HepG2 (cell line): ENCODE results near the gene ZMIZ1. TPM values are rescaled to one million over a fixed set of nuclear protein-coding genes. Genes with fewer than 3 reads are reported as not detected.
A peak's percentile ranks its signal among the peaks of the same experiment; 100 is the strongest.

Experiments
- AGO2 ChIP-seq: fragments of 200-400 bp; formaldehyde crosslinking; optimal IDR thresholded peaks from 2 replicates; pipeline ENCODE3; 2017; ENCODE audit warnings: mild to moderate bottlenecking, low read depth, low read length, moderate library complexity
- ASH2L ChIP-seq: fragments of 300-600, 200-600 bp; sonication (generic); IDR thresholded peaks from 2 replicates; pipeline ENCODE4 v1.7.0; 2017; ENCODE audit warnings: low read depth, mild to moderate bottlenecking, moderate library complexity, mixed read lengths, low read length; ENCODE audit not compliant: insufficient read length
- CCAR2 ChIP-seq: fragments of 200-400 bp; formaldehyde crosslinking; optimal IDR thresholded peaks from 2 replicates; pipeline ENCODE3; 2018; ENCODE audit warnings: low read depth, mild to moderate bottlenecking, low read length, moderate library complexity
- ELF4 ChIP-seq: sonication (generic); formaldehyde crosslinking; IDR thresholded peaks from 2 replicates; pipeline ENCODE4 v1.5.0; 2020; ENCODE audit warnings: missing genetic modification reagents, mild to moderate bottlenecking, moderate library complexity, borderline replicate concordance
- HMGA1 ChIP-seq: sonication (generic); formaldehyde crosslinking; conservative IDR thresholded peaks from 2 replicates; pipeline ENCODE4 v1.4.0; 2020; ENCODE audit warnings: missing genetic modification reagents
- KDM3A ChIP-seq: IDR thresholded peaks from 2 replicates; pipeline ENCODE4 v1.6.1; 2018; ENCODE audit warnings: low read depth, missing compliant biosample characterization
- SRSF1 ChIP-seq: fragments of 200-400 bp; formaldehyde crosslinking; optimal IDR thresholded peaks from 2 replicates; pipeline ENCODE3; 2017; ENCODE audit warnings: mild to moderate bottlenecking, low read depth, low read length, moderate library complexity
- THAP9 ChIP-seq: sonication (generic); formaldehyde crosslinking; IDR thresholded peaks from 2 replicates; pipeline ENCODE4; 2020; ENCODE audit warnings: missing genetic modification reagents, mild to moderate bottlenecking, borderline replicate concordance
- UBTF ChIP-seq: sonication (generic); formaldehyde crosslinking; IDR thresholded peaks from 2 replicates; pipeline ENCODE4 v1.4.0; 2020; ENCODE audit warnings: mild to moderate bottlenecking, missing genetic modification reagents
- ZNF605 ChIP-seq: sonication (generic); formaldehyde crosslinking; IDR thresholded peaks from 2 replicates; pipeline ENCODE4 v1.8.0; 2022; ENCODE audit warnings: mild to moderate bottlenecking, missing genetic modification reagents
- polyA plus RNA-seq, 8 experiments: library from polyadenylated mRNA; depleted of rRNA in 3 of 8; stranded (reverse) in 7 of 8; unstranded in 1 of 8; fragments of >200 nt; fragmentation: Illumina TruSeq in 4 of 8; extraction: Trizol in 4 of 8; gene quantifications; 2 replicates each; pipeline versions ENCODE4 v1.2.1 to v1.2.3, GENCODE V29; 2011 to 2016; ENCODE audit warnings: low read depth in 4 of 8, missing spikeins in 1 of 8, mixed read lengths in 1 of 8; ENCODE audit not compliant: insufficient read depth in 1 of 8
- total RNA-seq, 5 experiments: library from RNA; depleted of rRNA; stranded (reverse); fragments of >200 nt; fragmentation: Illumina TruSeq; extraction: Trizol; gene quantifications; 2 replicates each; pipeline ENCODE4 v1.2.3, GENCODE V29; 2016; ENCODE audit warnings: low read depth in 1 of 5
- TF ChIP-seq, protein P1 (sequence below): sonication (generic); formaldehyde crosslinking; IDR thresholded peaks from 2 replicates; pipeline ENCODE4 v1.4.0; 2020; ENCODE audit warnings: missing genetic modification reagents
- TF ChIP-seq, protein P2 (sequence below): sonication (generic); formaldehyde crosslinking; IDR thresholded peaks from 2 replicates; pipeline ENCODE4 v1.4.0; 2020; ENCODE audit warnings: missing genetic modification reagents
- TF ChIP-seq, protein P3 (sequence below), 2 experiments: IDR thresholded peaks; 2 replicates each; pipeline ENCODE4 v1.6.1; 2011 to 2012; ENCODE audit warnings: low read length in 2 of 2, borderline replicate concordance in 1 of 2, low read depth in 1 of 2, mild to moderate bottlenecking in 1 of 2, moderate library complexity in 1 of 2
- TF ChIP-seq, protein P4 (sequence below): sonication (generic); formaldehyde crosslinking; IDR thresholded peaks from 2 replicates; pipeline ENCODE4 v1.4.0; 2020; ENCODE audit warnings: missing genetic modification reagents, borderline replicate concordance
- TF ChIP-seq, protein P5 (sequence below): sonication (generic); formaldehyde crosslinking; IDR thresholded peaks from 2 replicates; pipeline ENCODE4 v1.4.0; 2020; ENCODE audit warnings: missing genetic modification reagents

The ZMIZ1 gene
- total and polyA plus RNA-seq, 2 of the 13 experiments (the other 11 are each of a cell fraction or from before 2014, with no cell fraction given): 5.3 to 10.2 TPM

DNA sequence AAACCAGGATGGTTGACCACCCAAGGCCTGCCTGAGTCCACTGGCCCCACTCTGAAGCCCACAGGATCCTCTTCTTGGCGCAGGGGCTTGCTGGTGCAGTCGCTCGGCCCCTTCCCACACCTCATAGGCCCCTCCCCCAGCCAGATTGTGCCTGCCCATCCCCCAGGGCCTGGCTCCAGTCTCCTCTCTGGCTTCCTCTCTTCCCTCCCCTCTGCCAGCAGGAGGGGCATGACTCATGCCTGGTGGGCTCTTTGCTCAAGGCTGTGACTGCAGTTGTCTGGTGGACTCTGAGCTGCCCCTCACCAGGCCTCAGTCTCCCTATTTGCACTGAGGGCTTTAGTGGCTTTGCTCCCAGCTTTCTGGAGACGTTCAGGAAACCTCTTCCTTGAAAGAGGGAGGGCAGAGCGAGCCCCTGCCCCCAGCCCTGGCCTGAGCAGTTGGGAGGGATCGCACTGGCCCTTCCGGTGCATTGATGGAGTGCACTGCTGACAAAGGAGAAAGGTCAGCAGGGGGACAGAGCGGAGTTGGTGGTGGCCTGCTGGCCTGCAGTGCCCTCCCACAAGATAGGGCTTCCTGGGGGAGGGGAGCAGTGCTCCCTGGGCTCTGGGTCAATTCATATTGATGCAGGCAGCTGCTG, 60.7 kb downstream of the ZMIZ1 start (continued):
- TF ChIP-seq, protein P1, sequence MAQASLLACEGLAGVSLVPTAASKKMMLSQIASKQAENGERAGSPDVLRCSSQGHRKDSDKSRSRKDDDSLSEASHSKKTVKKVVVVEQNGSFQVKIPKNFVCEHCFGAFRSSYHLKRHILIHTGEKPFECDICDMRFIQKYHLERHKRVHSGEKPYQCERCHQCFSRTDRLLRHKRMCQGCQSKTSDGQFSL (CRISPR knock-in tag): no peak
- TF ChIP-seq UBTF (no peak), ZNF605 (CRISPR knock-in tag) (0 out of 2 replicates have a peak, but pooled peaks have one; percentile 25), AGO2 (peak; percentile 30), THAP9 (CRISPR knock-in tag) (no peak), HMGA1 (CRISPR knock-in tag) (no peak), ELF4 (no peak), KDM3A (CRISPR knock-in tag) (peak; percentile 33; the same call in 1 of the 2 replicates), ASH2L (no peak), SRSF1 (no peak), CCAR2 (no peak)
- TF ChIP-seq, protein P2, sequence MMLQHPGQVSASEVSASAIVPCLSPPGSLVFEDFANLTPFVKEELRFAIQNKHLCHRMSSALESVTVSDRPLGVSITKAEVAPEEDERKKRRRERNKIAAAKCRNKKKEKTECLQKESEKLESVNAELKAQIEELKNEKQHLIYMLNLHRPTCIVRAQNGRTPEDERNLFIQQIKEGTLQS: peak; percentile 69; the same call in 1 of the 2 replicates
- TF ChIP-seq, protein P3, sequence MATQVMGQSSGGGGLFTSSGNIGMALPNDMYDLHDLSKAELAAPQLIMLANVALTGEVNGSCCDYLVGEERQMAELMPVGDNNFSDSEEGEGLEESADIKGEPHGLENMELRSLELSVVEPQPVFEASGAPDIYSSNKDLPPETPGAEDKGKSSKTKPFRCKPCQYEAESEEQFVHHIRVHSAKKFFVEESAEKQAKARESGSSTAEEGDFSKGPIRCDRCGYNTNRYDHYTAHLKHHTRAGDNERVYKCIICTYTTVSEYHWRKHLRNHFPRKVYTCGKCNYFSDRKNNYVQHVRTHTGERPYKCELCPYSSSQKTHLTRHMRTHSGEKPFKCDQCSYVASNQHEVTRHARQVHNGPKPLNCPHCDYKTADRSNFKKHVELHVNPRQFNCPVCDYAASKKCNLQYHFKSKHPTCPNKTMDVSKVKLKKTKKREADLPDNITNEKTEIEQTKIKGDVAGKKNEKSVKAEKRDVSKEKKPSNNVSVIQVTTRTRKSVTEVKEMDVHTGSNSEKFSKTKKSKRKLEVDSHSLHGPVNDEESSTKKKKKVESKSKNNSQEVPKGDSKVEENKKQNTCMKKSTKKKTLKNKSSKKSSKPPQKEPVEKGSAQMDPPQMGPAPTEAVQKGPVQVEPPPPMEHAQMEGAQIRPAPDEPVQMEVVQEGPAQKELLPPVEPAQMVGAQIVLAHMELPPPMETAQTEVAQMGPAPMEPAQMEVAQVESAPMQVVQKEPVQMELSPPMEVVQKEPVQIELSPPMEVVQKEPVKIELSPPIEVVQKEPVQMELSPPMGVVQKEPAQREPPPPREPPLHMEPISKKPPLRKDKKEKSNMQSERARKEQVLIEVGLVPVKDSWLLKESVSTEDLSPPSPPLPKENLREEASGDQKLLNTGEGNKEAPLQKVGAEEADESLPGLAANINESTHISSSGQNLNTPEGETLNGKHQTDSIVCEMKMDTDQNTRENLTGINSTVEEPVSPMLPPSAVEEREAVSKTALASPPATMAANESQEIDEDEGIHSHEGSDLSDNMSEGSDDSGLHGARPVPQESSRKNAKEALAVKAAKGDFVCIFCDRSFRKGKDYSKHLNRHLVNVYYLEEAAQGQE (IDR thresholded peaks at IDR 0.05; ENCODE audit: borderline replicate concordance in 1 of 2, low read depth in 1 of 2, low read length in 2 of 2): no peak
- TF ChIP-seq, protein P4, sequence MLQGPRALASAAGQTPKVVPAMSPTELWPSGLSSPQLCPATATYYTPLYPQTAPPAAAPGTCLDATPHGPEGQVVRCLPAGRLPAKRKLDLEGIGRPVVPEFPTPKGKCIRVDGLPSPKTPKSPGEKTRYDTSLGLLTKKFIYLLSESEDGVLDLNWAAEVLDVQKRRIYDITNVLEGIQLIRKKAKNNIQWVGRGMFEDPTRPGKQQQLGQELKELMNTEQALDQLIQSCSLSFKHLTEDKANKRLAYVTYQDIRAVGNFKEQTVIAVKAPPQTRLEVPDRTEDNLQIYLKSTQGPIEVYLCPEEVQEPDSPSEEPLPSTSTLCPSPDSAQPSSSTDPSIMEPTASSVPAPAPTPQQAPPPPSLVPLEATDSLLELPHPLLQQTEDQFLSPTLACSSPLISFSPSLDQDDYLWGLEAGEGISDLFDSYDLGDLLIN (CRISPR knock-in tag): no peak
- TF ChIP-seq, protein P5, sequence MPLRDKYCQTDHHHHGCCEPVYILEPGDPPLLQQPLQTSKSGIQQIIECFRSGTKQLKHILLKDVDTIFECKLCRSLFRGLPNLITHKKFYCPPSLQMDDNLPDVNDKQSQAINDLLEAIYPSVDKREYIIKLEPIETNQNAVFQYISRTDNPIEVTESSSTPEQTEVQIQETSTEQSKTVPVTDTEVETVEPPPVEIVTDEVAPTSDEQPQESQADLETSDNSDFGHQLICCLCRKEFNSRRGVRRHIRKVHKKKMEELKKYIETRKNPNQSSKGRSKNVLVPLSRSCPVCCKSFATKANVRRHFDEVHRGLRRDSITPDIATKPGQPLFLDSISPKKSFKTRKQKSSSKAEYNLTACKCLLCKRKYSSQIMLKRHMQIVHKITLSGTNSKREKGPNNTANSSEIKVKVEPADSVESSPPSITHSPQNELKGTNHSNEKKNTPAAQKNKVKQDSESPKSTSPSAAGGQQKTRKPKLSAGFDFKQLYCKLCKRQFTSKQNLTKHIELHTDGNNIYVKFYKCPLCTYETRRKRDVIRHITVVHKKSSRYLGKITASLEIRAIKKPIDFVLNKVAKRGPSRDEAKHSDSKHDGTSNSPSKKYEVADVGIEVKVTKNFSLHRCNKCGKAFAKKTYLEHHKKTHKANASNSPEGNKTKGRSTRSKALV (CRISPR knock-in tag): no peak
